Rectal smooth muscle tissue (tissue), 1 donor: ENCODE results near the gene TMEM30B.

ENCODE experiments used
- H3K27ac ChIP-seq: one replicate; pipeline ENCODE4 v1.7.0; 2013; ENCODE audit warnings: low read depth, low read length, inconsistent platforms
- H3K27me3 ChIP-seq: one replicate; pipeline ENCODE4 v1.7.0; 2013; ENCODE audit warnings: low read length; ENCODE audit not compliant: control insufficient read depth, insufficient read depth
- H3K36me3 ChIP-seq: one replicate; pipeline ENCODE4 v1.7.0; 2013; ENCODE audit warnings: low read length; ENCODE audit not compliant: control insufficient read depth, insufficient read depth
- H3K4me1 ChIP-seq: one replicate; pipeline ENCODE4 v1.7.0; 2013; ENCODE audit warnings: low read length; ENCODE audit not compliant: control insufficient read depth, insufficient read depth
- H3K4me3 ChIP-seq: one replicate; pipeline ENCODE4 v1.7.0; 2013; ENCODE audit warnings: low read length
- H3K9ac ChIP-seq: one replicate; pipeline ENCODE4 v1.7.0; 2013; ENCODE audit warnings: low read length

Gene TMEM30B

GRCh38 chr14:61277232-61277631 lies 3.9 kb downstream of the TMEM30B start:
- H3K36me3 ChIP-seq, result no peaks in the 10 kb centered on the region
- H3K27ac ChIP-seq, result no peak overlapping the region
- no peaks in the 10 kb centered on the region for H3K4me1 ChIP-seq
- peaks cover 7% of the 10 kb centered on the region for H3K27me3 ChIP-seq
- no peak overlapping the region for H3K4me3 ChIP-seq
- no peak overlapping the region for H3K9ac ChIP-seq

- Histone ChIP-seq H3K27ac (no peak overlapping the region), H3K4me1 (no peaks in the 10 kb centered on the region), H3K36me3 (no peaks in the 10 kb centered on the region), H3K27me3 (no peaks in the 10 kb centered on the region), H3K9ac (no peak overlapping the region), H3K4me3 (no peak overlapping the region)
Observed at GRCh38 chr14:61271552-61271951, 9.6 kb downstream of the TMEM30B start.

GRCh38 chr14:61270714-61271113 lies 10.4 kb downstream of the TMEM30B start:
- H3K27ac ChIP-seq, result no peak overlapping the region
- H3K36me3 ChIP-seq, result no peaks in the 10 kb centered on the region
- no peaks in the 10 kb centered on the region for H3K4me1 ChIP-seq
- no peaks in the 10 kb centered on the region for H3K27me3 ChIP-seq
- no peak overlapping the region for H3K9ac ChIP-seq
- H3K4me3 ChIP-seq, result no peak overlapping the region

- Histone ChIP-seq H3K27ac (no peak overlapping the region), H3K27me3 (no peaks in the 10 kb centered on the region), H3K9ac (no peak overlapping the region)
Observed at GRCh38 chr14:61269321-61270083, 11.6 kb downstream of the TMEM30B start.

GRCh38 chr14:61268812-61269211 lies 12.3 kb downstream of the TMEM30B start:
- Histone ChIP-seq H3K27me3 (no peaks in the 10 kb centered on the region), H3K4me3 (no peak overlapping the region), H3K4me1 (no peaks in the 10 kb centered on the region), H3K27ac (no peak overlapping the region), H3K36me3 (no peaks in the 10 kb centered on the region), H3K9ac (no peak overlapping the region)

More at GRCh38 chr14:61269321-61270083, 11.6 kb downstream of the TMEM30B start:
- Histone ChIP-seq H3K4me3 (peak overlapping the region; percentile 54), H3K36me3 (no peaks in the 10 kb centered on the region), H3K4me1 (no peaks in the 10 kb centered on the region)

- Histone ChIP-seq H3K9ac (no peak overlapping the region), H3K27ac (no peak overlapping the region), H3K27me3 (no peaks in the 10 kb centered on the region), H3K36me3 (no peaks in the 10 kb centered on the region), H3K4me3 (no peak overlapping the region), H3K4me1 (no peaks in the 10 kb centered on the region)
Observed at GRCh38 chr14:61266891-61267740, 14.0 kb downstream of the TMEM30B start.

GRCh38 chr14:61266436-61266835 lies 14.7 kb downstream of the TMEM30B start:
- no peaks in the 10 kb centered on the region for H3K27me3 ChIP-seq
- no peak overlapping the region for H3K9ac ChIP-seq
- no peaks in the 10 kb centered on the region for H3K4me1 ChIP-seq
- H3K27ac ChIP-seq, result no peak overlapping the region
- no peak overlapping the region for H3K4me3 ChIP-seq
- no peaks in the 10 kb centered on the region for H3K36me3 ChIP-seq

- H3K4me1 ChIP-seq, result no peaks in the 10 kb centered on the region
- no peak overlapping the region for H3K9ac ChIP-seq
- H3K27me3 ChIP-seq, result no peaks in the 10 kb centered on the region
- no peaks in the 10 kb centered on the region for H3K36me3 ChIP-seq
- no peak overlapping the region for H3K4me3 ChIP-seq
- H3K27ac ChIP-seq, result no peak overlapping the region
Observed at GRCh38 chr14:61264651-61265050, 16.5 kb downstream of the TMEM30B start.

- Histone ChIP-seq H3K9ac (no peak overlapping the region), H3K27me3 (no peaks in the 10 kb centered on the region), H3K36me3 (no peaks in the 10 kb centered on the region), H3K4me1 (no peaks in the 10 kb centered on the region), H3K4me3 (no peak overlapping the region), H3K27ac (no peak overlapping the region)
Observed at GRCh38 chr14:61264010-61264571, 17.0 kb downstream of the TMEM30B start.

GRCh38 chr14:61262082-61262481 lies 19.1 kb downstream of the TMEM30B start:
- H3K4me3 ChIP-seq, result no peak overlapping the region
- H3K9ac ChIP-seq, result no peak overlapping the region
- H3K36me3 ChIP-seq, result no peaks in the 10 kb centered on the region
- H3K27ac ChIP-seq, result no peak overlapping the region
- no peaks in the 10 kb centered on the region for H3K27me3 ChIP-seq
- H3K4me1 ChIP-seq, result no peaks in the 10 kb centered on the region

GRCh38 chr14:61260939-61261776 lies 20.0 kb downstream of the TMEM30B start:
- Histone ChIP-seq H3K4me1 (no peaks in the 10 kb centered on the region), H3K36me3 (no peaks in the 10 kb centered on the region), H3K4me3 (no peak overlapping the region), H3K27me3 (no peaks in the 10 kb centered on the region), H3K27ac (no peak overlapping the region), H3K9ac (no peak overlapping the region)

GRCh38 chr14:61258985-61259384 lies 22.2 kb downstream of the TMEM30B start:
- H3K36me3 ChIP-seq, result no peaks in the 10 kb centered on the region
- no peak overlapping the region for H3K27ac ChIP-seq
- no peaks in the 10 kb centered on the region for H3K4me1 ChIP-seq
- no peaks in the 10 kb centered on the region for H3K27me3 ChIP-seq
- H3K9ac ChIP-seq, result no peak overlapping the region
- no peak overlapping the region for H3K4me3 ChIP-seq
